ENCODE results near the gene SCOC. TPM values are rescaled to one million over a fixed set of nuclear protein-coding genes. Genes with fewer than 3 reads are reported as not detected.
"Not testable (repeated sequence)": the region's sequence is repeated elsewhere in the genome, so short reads cannot be mapped to it uniquely, and the experiment has no call there.

Gene SCOC
- total and polyA plus RNA-seq, 10 of the 15 experiments (the other 5 are each of a cell fraction or from before 2014, with no cell fraction given): 28.2 to 154 (median 54.0) TPM

DNA sequence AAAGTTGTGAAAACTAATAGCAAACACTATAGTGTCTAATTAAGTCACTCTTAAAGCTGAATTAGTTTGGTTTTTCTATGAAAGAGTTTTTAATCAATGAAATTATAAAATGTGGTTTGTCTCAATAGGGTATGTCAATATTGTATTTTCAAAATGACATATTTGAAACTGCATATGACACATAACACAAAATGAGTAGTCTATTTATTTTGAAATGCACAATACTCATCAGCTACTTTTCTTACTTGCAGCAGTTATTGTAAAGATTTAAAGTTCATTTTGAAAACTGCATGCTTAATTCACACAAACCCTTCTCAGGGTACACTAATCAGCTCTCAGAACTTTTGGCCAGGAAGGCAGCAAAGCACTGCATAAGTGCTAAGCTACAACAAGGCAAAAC lies 32.8 kb downstream of the SCOC start:
- DNase-seq (ENCODE audit: low read depth, low spot score): no peak
- ATAC-seq: no peak

DNA sequence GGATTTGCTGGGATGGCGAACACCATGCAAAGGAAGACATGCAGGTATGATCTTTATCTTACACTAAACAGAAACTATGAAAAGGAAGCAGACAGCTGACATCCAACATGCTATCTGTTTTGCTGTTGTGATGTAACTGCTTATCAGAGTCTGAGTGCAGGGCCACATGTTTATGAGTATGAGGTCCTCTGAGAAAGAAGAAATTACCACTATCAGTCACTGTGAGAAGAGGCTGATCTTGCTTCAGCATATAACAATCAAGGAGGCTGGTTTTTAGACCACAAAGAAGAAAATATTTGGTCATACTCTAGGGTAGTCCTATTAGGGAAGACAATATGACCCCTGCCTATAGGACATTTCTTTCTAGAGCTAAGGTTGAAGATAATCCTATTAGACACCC lies 35.5 kb downstream of the SCOC start:
- SMC1A ChIA-PET (ENCODE audit: uncharacterized antibody, unreplicated experiment): no interaction called here
- no peak for DNase-seq (ENCODE audit: low read depth, low spot score)
- Histone ChIP-seq H3K4me3 (no peak overlapping the region), H4K20me1 (ENCODE audit: control insufficient read depth, insufficient read depth) (no peaks in the 10 kb centered on the region), H3K4me1 (ENCODE audit: control insufficient read depth, insufficient read depth, low read length) (no peaks in the 10 kb centered on the region), H3K27ac (ENCODE audit: control insufficient read depth, insufficient read depth) (no peak overlapping the region), H3K9ac (ENCODE audit: control insufficient read depth, insufficient read depth, low read length) (no peak overlapping the region), H2AFZ (ENCODE audit: control insufficient read depth, low read depth, low read length) (no peak overlapping the region), H3K36me3 (ENCODE audit: control insufficient read depth in 2 of 2, insufficient read depth in 2 of 2, low read length in 1 of 2) (no peaks in the 10 kb centered on the region), H3K4me2 (ENCODE audit: control insufficient read depth, insufficient read depth) (no peak overlapping the region), H3K79me2 (ENCODE audit: control insufficient read depth, insufficient read depth, low read length) (no peaks in the 10 kb centered on the region), H3K9me3 (replicated peaks; ENCODE audit: control insufficient read depth, insufficient read depth, low read length) (no peaks in the 10 kb centered on the region), H3K27me3 (replicated peaks in 1 of 2; ENCODE audit: control insufficient read depth in 2 of 2, insufficient read depth in 2 of 2, low read length in 1 of 2) (no peaks in the 10 kb centered on the region)
- RAD21 ChIA-PET (ENCODE audit: unreplicated experiment): no interaction called here
- in situ Hi-C loops (cut with MboI): no loop called here
- 0% methylated on average over 1 of the region's 1 CpG for WGBS (ENCODE audit: insufficient coverage, insufficient replicate concordance, low lambda C conversion rate, missing lambda C conversion rate)
- ATAC-seq: no peak
- CTCF ChIA-PET: no interaction called here
- TF ChIP-seq NFYA (IDR thresholded peaks at IDR 0.05; ENCODE audit: borderline replicate concordance, low read depth, low read length) (no peak), RAD21 (IDR thresholded peaks at IDR 0.05; ENCODE audit: insufficient read depth, low read depth, low read length) (no peak), ZNF207 (IDR thresholded peaks at IDR 0.05; ENCODE audit: borderline replicate concordance) (no peak), WRNIP1 (IDR thresholded peaks at IDR 0.05; ENCODE audit: borderline replicate concordance, low read depth, low read length) (no peak)
- TF ChIP-seq, protein P1, sequence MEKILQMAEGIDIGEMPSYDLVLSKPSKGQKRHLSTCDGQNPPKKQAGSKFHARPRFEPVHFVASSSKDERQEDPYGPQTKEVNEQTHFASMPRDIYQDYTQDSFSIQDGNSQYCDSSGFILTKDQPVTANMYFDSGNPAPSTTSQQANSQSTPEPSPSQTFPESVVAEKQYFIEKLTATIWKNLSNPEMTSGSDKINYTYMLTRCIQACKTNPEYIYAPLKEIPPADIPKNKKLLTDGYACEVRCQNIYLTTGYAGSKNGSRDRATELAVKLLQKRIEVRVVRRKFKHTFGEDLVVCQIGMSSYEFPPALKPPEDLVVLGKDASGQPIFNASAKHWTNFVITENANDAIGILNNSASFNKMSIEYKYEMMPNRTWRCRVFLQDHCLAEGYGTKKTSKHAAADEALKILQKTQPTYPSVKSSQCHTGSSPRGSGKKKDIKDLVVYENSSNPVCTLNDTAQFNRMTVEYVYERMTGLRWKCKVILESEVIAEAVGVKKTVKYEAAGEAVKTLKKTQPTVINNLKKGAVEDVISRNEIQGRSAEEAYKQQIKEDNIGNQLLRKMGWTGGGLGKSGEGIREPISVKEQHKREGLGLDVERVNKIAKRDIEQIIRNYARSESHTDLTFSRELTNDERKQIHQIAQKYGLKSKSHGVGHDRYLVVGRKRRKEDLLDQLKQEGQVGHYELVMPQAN (conservative IDR thresholded peaks at IDR 0.05): no peak
- POLR2A ChIA-PET: no interaction called here
- BruUV-seq (replicated peaks): no TSS peak
- intact Hi-C loops (cut with micrococcal nuclease; ENCODE audit: unreplicated experiment): no loop called here
- no peak for FAIRE-seq

More for the DNA sequence above, 32.8 kb downstream of the SCOC start:
- no peaks in the 10 kb centered on the region for H3K79me2 ChIP-seq (ENCODE audit: control insufficient read depth, insufficient read depth, low read length)
- CTCF ChIA-PET: interaction anchor here (1.5 kb wide), 1 partner anchor 47 kb away, joined by 4 read pairs; no protein-coding TSS in a partner anchor
- RAD21 ChIA-PET (ENCODE audit: unreplicated experiment): no interaction called here
- no peak overlapping the region for H3K4me3 ChIP-seq
- H3K36me3 ChIP-seq (ENCODE audit: control insufficient read depth in 2 of 2, insufficient read depth in 2 of 2, low read length in 1 of 2): no peaks in the 10 kb centered on the region
- FAIRE-seq: no peak
- BruUV-seq (replicated peaks): no TSS peak
- no peak overlapping the region for H3K9ac ChIP-seq (ENCODE audit: control insufficient read depth, insufficient read depth, low read length)
- H3K4me1 ChIP-seq (ENCODE audit: control insufficient read depth, insufficient read depth, low read length): no peaks in the 10 kb centered on the region
- H3K27me3 ChIP-seq (replicated peaks in 1 of 2; ENCODE audit: control insufficient read depth in 2 of 2, insufficient read depth in 2 of 2, low read length in 1 of 2): no peaks in the 10 kb centered on the region
- in situ Hi-C loops (cut with MboI): no loop called here
- H3K27ac ChIP-seq (ENCODE audit: control insufficient read depth, insufficient read depth): no peak overlapping the region
- no peaks in the 10 kb centered on the region for H3K9me3 ChIP-seq (replicated peaks; ENCODE audit: control insufficient read depth, insufficient read depth, low read length)
- H2AFZ ChIP-seq (ENCODE audit: control insufficient read depth, low read depth, low read length): no peak overlapping the region
- H3K4me2 ChIP-seq (ENCODE audit: control insufficient read depth, insufficient read depth): no peak overlapping the region
- intact Hi-C loops (cut with micrococcal nuclease; ENCODE audit: unreplicated experiment): no loop called here
- SMC1A ChIA-PET (ENCODE audit: uncharacterized antibody, unreplicated experiment): no interaction called here
- no peaks in the 10 kb centered on the region for H4K20me1 ChIP-seq (ENCODE audit: control insufficient read depth, insufficient read depth)
- POLR2A ChIA-PET: no interaction called here
- no peak for TF ChIP-seq CREM (IDR thresholded peaks at IDR 0.05; ENCODE audit: low read depth)
- TF ChIP-seq JUNB (IDR thresholded peaks at IDR 0.05): peak; percentile 14; the same call in 1 of the 2 replicates

DNA sequence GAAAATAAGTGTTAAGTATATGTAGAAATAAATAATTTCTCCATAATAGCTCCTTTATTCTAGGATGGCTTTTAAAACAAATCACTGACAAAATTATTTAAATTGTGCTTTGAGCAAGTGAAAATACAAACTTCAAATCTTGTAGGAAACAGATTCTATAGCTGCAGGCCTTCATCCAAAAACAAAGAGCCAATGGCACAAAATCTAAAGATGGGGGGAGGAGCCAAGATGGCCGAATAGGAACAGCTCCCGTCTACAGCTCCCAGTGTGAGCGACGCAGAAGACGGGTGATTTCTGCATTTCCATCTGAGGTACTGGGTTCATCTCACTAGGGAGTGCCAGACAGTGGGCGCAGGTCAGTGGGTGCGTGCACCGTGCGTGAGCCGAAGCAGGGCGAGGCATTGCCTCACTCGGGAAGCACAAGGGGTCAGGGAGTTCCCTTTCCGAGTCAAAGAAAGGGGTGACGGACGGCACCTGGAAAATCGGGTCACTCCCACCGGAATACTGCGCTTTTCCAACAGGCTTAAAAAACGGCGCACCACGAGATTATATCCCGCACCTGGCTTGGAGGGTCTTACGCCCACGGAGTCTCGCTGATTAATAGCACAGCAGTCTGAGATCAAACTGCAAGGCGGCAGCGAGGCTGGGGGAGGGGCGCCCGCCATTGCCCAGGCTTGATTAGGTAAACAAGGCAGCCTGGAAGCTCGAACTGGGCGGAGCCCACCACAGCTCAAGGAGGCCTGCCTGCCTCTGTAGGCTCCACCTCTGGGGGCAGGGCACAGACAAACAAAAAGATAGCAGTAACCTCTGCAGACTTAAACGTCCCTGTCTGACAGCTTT lies 39.9 kb downstream of the SCOC start:
- intact Hi-C loops (cut with micrococcal nuclease; ENCODE audit: unreplicated experiment); BruUV-seq (replicated peaks); H2AFZ ChIP-seq (ENCODE audit: control insufficient read depth, low read depth, low read length); in situ Hi-C loops (cut with MboI); H3K4me2 ChIP-seq (ENCODE audit: control insufficient read depth, insufficient read depth); FAIRE-seq; H3K9ac ChIP-seq (ENCODE audit: control insufficient read depth, insufficient read depth, low read length); H3K9me3 ChIP-seq (replicated peaks; ENCODE audit: control insufficient read depth, insufficient read depth, low read length); H3K36me3 ChIP-seq (ENCODE audit: control insufficient read depth in 2 of 2, insufficient read depth in 2 of 2, low read length in 1 of 2); H3K79me2 ChIP-seq (ENCODE audit: control insufficient read depth, insufficient read depth, low read length); H3K4me1 ChIP-seq (ENCODE audit: control insufficient read depth, insufficient read depth, low read length); H3K27ac ChIP-seq (ENCODE audit: control insufficient read depth, insufficient read depth); DNase-seq (ENCODE audit: low read depth, low spot score); H4K20me1 ChIP-seq (ENCODE audit: control insufficient read depth, insufficient read depth); RAD21 ChIA-PET (ENCODE audit: unreplicated experiment); POLR2A ChIA-PET; H3K4me3 ChIP-seq; ATAC-seq; H3K27me3 ChIP-seq (replicated peaks in 1 of 2; ENCODE audit: control insufficient read depth in 2 of 2, insufficient read depth in 2 of 2, low read length in 1 of 2): not testable (repeated sequence)
- CTCF ChIA-PET: interaction anchor here (0.9 kb wide), 1 partner anchor 51 kb away, joined by 3 read pairs; no protein-coding TSS in a partner anchor
- SMC1A ChIA-PET (ENCODE audit: uncharacterized antibody, unreplicated experiment): interaction anchor here (1.5 kb wide), 1 partner anchor 470 kb away, joined by 3 read pairs; no protein-coding TSS in a partner anchor
- 78% methylated on average over 27 of the region's 32 CpGs for WGBS (ENCODE audit: insufficient coverage, insufficient replicate concordance, low lambda C conversion rate, missing lambda C conversion rate)

Measured in GM12878 (cell line).